D721Med (cell line): Measurements from ENCODE around the gene ARFRP1.
"Not testable (repeated sequence)": the region's sequence is repeated elsewhere in the genome, so short reads cannot be mapped to it uniquely, and the experiment has no call there.

ENCODE experiments used
- DNase-seq: peaks from one replicate; pipeline ENCODE4 v3.0.0; 2011; ENCODE audit warnings: low spot score; ENCODE audit not compliant: insufficient read length
- FAIRE-seq: peaks from 2 replicates; lab custom pipeline; 2011; peaks lifted over from hg19 to GRCh38; lab: Jason Lieb, UNC
- TF ChIP-seq, protein P1 (sequence below): IDR thresholded peaks from 2 replicates; pipeline ENCODE4 v1.5.1; 2012; ENCODE audit warnings: mild to moderate bottlenecking, control low read depth; ENCODE audit not compliant: insufficient read depth; ENCODE audit errors: missing control alignments

Gene ARFRP1

DNA sequence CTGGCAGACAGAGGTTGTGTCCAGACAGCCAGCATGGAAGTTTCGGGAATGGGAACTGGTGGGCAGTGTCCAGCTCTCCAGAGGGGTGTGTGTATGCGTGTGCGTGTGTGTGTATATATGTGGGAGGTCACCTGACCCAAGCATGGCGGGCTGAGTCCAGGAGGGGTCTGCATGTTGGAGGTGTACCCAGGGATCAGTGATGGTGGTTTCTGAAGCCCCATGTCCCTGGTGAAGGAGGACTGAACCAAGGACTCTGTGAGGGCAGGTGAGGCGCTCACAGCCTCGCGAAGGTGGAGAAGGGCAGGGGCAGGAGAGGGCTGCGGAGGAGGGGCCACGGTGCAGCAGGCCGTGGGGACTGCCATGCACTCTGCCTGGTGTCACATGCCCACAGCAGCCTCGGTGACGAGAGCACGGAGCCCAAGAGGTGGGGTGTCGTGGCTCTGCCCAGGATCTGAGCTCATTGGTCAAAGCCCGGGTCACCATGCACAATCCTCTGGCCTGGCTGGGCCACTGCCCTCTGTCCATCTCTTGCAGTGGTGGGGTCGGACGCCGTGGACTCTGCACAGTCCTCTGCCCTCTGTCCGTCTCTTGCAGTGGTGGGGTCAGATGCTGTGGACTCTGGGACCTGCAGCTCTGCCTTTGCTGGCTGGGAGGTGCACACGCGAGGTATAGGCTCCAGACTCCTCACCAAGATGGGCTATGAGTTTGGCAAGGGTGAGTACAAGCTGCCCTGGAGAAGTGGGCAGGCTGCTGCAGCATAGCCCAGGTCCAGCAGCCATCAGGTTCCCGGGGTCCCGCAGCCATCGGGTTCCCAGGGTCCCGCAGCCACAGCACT lies 26.6 kb upstream of the ARFRP1 start:
- TF ChIP-seq, protein P1, sequence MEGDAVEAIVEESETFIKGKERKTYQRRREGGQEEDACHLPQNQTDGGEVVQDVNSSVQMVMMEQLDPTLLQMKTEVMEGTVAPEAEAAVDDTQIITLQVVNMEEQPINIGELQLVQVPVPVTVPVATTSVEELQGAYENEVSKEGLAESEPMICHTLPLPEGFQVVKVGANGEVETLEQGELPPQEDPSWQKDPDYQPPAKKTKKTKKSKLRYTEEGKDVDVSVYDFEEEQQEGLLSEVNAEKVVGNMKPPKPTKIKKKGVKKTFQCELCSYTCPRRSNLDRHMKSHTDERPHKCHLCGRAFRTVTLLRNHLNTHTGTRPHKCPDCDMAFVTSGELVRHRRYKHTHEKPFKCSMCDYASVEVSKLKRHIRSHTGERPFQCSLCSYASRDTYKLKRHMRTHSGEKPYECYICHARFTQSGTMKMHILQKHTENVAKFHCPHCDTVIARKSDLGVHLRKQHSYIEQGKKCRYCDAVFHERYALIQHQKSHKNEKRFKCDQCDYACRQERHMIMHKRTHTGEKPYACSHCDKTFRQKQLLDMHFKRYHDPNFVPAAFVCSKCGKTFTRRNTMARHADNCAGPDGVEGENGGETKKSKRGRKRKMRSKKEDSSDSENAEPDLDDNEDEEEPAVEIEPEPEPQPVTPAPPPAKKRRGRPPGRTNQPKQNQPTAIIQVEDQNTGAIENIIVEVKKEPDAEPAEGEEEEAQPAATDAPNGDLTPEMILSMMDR, result no peak
- FAIRE-seq, result no peak
- DNase-seq, result no peak

DNA sequence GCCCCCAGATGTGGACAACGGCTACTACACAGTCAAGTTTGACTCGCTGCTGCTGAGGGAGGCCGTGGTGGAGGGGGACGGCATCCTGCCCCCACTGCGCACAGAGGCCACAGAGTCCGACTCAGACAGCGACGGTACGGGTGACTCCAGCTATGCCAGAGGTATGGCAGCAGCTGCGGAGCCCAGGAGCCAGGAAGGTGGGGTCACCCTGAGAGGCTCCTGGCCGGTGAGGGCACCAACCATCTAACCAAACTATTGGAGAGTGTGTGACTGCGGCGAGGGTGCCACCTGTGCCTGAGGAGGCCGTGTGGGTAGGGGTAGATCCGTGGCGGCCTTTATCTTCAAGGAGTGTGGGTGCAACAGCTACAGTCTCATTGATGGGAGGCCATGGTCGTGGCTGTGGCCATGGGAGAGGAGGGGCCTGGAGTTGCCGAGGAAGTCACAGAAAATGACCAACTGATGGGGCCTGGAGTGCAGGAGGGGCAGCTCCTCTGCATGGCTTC lies 25.9 kb upstream of the ARFRP1 start:
- TF ChIP-seq, protein P1, result no peak
- FAIRE-seq, result no peak
- DNase-seq, result no peak

DNA sequence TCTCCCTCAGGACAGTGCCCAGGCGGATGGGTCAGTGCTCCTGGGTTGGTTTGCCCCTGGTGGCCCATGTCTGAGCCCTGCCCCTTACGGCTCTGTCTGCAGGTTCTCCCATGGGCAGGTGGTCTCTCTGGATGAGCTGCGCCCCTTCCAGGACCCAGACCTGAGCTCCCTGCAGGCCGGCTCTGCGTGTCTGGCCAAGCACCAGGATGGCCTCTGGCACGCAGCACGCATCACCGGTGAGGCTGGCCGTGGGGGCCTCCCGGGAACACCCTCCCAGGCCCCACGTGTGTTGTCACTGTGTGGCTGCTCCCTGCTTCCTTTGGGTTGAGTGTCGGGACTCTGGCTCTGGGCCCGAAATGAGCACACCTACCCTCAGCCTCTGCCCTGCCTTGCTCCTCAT lies 25.3 kb upstream of the ARFRP1 start:
- DNase-seq (no peak), FAIRE-seq (no peak)

DNA sequence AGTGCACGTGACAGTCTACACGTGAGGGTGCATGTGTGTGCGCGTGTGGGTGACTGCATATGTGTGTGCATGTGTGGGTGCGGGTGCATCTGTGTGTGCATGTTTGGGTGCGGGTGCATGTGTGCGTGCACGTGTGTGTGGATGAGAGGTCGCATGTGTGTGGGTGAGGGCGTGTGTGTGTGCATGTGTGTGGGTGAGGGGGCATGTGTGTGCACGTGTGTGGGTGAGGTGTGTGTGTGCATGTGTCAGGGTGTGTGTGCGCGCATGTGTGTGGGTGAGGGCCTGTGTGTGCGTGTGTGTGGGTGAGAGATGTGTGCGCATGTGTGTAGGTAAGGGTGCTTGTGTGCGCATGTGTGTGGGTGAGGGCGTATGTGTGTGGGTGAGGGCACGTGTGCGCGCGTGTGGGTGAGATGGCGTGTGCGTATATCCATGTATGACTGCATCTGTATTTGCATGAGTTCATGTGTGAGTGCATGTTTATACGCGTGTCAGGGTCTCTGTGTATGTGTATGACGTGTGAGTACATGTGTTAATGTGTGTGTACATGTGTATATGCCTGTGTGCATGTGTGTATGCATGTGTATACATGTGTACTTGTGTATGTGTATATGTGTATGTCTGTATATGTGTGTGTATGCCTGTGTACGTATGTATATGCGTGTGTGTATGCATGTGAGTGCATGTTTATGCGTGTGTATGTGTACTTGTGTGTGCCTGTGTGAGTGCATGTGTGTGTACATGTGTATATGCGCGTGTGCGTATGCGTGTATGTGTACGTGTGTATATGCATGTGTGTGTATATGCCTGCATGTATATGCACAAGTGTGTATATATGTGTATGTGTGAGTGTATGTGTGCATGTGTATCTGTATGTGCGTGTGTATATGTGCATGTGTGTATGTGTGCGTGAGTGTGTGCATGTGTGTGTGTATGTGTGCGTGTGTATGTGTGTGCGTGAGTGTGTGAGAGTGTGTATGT lies 24.6 kb upstream of the ARFRP1 start:
- DNase-seq, result no peak
- FAIRE-seq, result no peak
- TF ChIP-seq, protein P1, result no peak

More for the DNA sequence above, 25.3 kb upstream of the ARFRP1 start:
- TF ChIP-seq, protein P1, result no peak

DNA sequence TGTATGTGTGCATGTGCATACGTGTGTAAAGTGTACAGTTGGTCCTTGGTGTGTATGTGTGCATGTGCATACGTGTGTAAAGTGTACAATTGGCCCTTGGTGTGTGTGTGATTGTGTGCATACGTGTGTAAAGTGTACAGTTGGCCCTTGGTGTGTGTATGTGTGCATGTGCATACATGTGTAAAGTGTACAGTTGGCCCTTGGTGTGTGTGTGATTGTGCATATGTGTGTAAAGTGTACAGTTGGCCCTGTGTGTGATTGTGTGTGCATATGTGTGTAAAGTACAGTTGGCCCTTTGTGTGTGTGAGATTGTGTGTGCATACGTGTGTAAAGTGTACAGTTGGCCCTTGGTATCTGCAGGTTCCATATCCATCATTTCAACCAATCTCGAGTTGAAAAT lies 23.6 kb upstream of the ARFRP1 start:
- FAIRE-seq (no peak), DNase-seq (no peak)
- TF ChIP-seq, protein P1, result no peak

DNA sequence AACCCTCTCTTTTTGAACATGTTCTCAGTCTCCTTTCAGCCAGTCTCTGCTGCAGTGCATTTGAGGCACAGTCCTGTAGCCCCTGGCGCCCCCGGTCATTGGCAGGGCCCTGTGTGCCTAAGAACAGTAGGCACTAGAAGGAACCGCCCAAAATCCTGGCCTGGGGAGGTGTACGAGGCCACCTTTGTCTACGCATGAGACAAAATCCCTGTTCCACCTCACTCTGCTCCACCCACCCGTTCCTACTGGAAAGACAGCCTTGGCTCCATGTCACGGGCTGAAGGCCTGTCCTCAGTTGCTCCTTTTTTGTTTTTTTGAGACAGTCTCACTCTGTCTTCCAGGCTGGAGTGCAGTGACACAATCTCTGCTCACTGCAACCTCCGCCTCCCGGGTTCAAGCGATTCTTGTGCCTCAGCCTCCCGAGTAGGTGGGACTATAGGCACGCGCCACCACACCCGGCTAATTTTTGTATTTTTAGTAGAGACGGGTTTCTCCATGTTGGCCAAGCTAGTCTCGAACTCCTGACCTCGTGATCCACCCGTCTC lies 22.5 kb upstream of the ARFRP1 start:
- FAIRE-seq, DNase-seq: not testable (repeated sequence)

DNA sequence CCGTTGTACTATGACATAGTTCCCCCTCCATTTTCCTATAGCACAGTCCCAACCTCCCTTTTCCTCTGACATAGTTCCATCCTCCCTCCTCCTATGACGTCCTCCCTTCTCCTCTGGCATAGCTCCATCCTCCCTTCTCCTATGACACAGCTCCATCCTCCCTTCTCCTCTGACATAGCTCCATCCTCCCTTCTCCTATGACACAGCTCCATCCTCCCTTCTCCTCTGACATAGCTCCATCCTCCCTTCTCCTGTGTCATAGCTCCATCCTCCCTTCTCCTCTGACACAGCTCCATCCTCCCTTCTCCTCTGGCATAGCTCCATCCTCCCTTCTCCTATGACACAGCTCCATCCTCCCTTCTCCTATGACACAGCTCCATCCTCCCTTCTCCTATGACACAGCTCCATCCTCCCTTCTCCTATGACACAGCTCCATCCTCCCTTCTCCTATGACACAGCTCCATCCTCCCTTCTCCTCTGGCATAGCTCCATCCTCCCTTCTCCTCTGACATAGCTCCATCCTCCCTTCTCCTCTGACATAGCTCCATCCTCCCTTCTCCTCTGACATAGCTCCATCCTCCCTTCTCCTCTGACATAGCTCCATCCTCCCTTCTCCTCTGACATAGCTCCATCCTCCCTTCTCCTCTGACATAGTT lies 15.3 kb upstream of the ARFRP1 start:
- FAIRE-seq, DNase-seq: not testable (repeated sequence)
